ENCODE measurements around the gene TSPAN1. TPM values are rescaled to one million over a fixed set of nuclear protein-coding genes. Genes with fewer than 3 reads are reported as not detected.

The TSPAN1 gene
- total RNA-seq, 4 donors from 2014 or later: 1.6 to 3.1 TPM; not detected in 2

DNA sequence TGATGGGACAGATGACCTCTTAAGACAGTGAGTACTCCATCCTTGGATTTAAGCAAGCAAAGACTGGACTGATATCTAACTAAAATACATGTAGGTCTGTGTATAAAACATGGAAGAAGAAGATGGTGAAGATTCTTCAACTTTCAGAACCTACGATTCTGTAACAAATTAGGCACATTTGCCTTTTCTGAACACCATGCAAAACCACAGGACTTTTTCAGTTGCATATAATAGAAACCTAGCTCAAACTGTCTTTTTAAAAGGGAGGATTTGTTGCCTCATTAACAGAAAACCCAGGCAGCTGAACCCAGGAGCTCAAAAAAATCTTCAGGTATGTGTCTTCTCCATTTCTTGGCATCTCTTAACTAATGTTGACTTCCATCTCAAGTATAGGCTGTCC, 14.7 kb upstream of the TSPAN1 start:
- TF ChIP-seq, protein P1, sequence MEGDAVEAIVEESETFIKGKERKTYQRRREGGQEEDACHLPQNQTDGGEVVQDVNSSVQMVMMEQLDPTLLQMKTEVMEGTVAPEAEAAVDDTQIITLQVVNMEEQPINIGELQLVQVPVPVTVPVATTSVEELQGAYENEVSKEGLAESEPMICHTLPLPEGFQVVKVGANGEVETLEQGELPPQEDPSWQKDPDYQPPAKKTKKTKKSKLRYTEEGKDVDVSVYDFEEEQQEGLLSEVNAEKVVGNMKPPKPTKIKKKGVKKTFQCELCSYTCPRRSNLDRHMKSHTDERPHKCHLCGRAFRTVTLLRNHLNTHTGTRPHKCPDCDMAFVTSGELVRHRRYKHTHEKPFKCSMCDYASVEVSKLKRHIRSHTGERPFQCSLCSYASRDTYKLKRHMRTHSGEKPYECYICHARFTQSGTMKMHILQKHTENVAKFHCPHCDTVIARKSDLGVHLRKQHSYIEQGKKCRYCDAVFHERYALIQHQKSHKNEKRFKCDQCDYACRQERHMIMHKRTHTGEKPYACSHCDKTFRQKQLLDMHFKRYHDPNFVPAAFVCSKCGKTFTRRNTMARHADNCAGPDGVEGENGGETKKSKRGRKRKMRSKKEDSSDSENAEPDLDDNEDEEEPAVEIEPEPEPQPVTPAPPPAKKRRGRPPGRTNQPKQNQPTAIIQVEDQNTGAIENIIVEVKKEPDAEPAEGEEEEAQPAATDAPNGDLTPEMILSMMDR (IDR thresholded peaks at IDR 0.05; ENCODE audit: low read depth): no peak

- TF ChIP-seq, protein P1 (IDR thresholded peaks at IDR 0.05; ENCODE audit: low read depth): no peak
Observed at GRCh38 chr1:46166521-46167462, 8.1 kb upstream of the TSPAN1 start.

DNA sequence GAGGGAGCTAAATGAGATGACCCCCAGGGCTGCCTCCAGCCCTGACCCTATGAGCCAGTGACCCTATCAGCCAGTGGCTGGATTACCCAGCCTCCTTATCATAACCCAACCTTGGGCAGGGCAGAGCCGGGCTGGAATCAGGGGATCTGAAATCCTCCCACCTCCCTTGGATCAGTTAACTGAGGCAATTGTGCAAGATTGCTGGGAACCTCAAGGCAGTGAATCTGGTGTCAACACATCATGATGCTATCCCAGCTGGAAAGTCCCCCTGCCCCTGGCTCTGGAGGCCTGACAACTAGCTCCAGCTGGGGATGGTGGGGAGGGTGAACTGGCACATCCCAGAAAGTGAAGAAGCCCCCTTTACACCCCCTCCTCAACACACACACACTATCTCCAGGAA, 6.4 kb upstream of the TSPAN1 start:
- TF ChIP-seq, protein P1 (IDR thresholded peaks at IDR 0.05; ENCODE audit: low read depth): no peak

- TF ChIP-seq, protein P1 (IDR thresholded peaks at IDR 0.05; ENCODE audit: low read depth): no peak
Observed at GRCh38 chr1:46169811-46170454, 5.0 kb upstream of the TSPAN1 start.

DNA sequence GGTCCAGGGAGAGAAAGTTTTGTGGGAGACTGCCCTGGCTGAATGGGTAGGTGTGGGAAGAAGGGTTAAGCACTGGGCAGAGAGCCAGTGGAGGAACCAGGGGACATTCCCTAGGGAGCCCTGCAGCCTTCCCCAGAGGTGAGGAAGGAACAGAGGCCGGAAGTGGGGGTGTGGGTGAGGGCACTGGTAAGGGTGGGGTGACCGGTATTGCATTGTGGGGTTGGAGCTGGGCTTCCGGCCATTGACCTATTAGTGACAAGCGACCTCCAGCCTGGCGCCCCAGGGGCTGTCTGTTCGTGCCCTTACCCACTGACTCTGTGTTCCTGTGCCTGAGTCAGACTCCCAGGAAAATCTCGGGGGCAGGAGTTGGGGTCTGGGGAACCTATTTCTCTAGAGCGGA, 3.5 kb upstream of the TSPAN1 start:
- TF ChIP-seq, protein P1 (IDR thresholded peaks at IDR 0.05; ENCODE audit: low read depth): no peak

DNA sequence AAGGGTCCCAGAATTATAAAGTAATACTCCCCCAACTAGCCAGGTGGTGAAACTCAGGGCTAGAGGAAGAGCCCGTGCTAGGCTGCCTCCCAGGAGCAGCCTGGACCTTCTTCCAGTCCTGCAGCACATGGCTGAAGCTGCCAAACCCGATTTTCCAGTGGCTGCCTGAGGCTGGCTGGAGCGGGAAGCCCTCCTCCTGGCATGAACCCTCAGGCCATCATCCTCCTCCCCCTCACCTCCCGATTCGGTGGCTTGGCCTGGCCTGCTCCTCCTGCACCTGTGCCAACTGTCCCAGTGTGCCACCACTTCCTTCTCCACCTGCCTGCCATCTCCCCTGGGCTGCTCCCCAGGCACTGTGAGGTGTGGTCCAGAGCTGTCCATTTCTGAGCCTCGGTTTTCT, 3.0 kb upstream of the TSPAN1 start:
- TF ChIP-seq, protein P1 (IDR thresholded peaks at IDR 0.05; ENCODE audit: low read depth): no peak

DNA sequence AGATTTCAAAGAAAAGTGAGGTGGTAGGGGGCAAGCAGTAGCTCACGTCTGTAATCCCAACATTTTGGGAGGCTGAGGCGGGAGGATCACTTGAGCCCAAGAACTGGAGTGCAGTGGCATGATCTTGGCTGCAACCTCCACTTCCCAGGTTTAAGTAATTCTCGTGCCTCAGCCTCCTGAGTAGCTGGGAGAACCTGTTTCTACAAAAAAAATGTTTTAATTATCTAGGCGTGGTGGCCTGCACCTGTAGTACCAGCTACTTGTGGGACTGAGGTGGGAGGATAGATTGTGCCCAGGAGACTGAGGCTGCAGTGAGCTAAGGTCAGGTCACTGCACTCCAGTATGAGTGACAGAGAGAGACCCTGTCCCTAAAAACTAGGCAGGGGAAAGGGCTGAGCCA, 2.6 kb upstream of the TSPAN1 start:
- TF ChIP-seq, protein P1 (IDR thresholded peaks at IDR 0.05; ENCODE audit: low read depth): no peak
